Lung (tissue), 12 donors: ENCODE measurements around the gene TLE2. TPM values are rescaled to one million over a fixed set of nuclear protein-coding genes. Genes with fewer than 3 reads are reported as not detected.

Experiments
- ATAC-seq: fragments of 200-7000 bp; cut with Tn5 transposase; one replicate; pipeline ENCODE4 v1.9.1; 2020; ENCODE audit warnings: moderate number of reproducible peaks; ENCODE audit not compliant: insufficient read depth, low FRiP score
- DNase-seq, 3 donors: peaks; one replicate each; pipeline ENCODE4 v3.0.0-alpha.2; 2013 to 2017
- H3K27ac ChIP-seq, 2 donors: one replicate each; pipeline ENCODE4 v1.5.1; 2013; ENCODE audit warnings: mild to moderate bottlenecking in 2 of 2, moderate library complexity in 2 of 2, control low read depth in 1 of 2, inconsistent platforms in 1 of 2, low read depth in 1 of 2, low read length in 1 of 2
- H3K27me3 ChIP-seq, 3 donors: one replicate each; pipeline ENCODE4 v1.5.1; 2013; ENCODE audit warnings: low read length in 2 of 3; ENCODE audit not compliant: control insufficient read depth in 3 of 3, insufficient read depth in 3 of 3
- H3K36me3 ChIP-seq, 4 donors: one replicate each; pipeline ENCODE4 v1.5.1; 2013; ENCODE audit warnings: low read length in 4 of 4, mild to moderate bottlenecking in 1 of 4, moderate library complexity in 1 of 4; ENCODE audit not compliant: control insufficient read depth in 4 of 4, insufficient read depth in 4 of 4
- H3K4me1 ChIP-seq, 5 donors: one replicate each; pipeline ENCODE4 v1.5.1; 2013; ENCODE audit warnings: low read length in 5 of 5, mild to moderate bottlenecking in 2 of 5, moderate library complexity in 1 of 5; ENCODE audit not compliant: control insufficient read depth in 5 of 5, insufficient read depth in 5 of 5
- H3K4me3 ChIP-seq: one replicate; pipeline ENCODE4 v1.5.1; 2013; ENCODE audit warnings: mild to moderate bottlenecking, control low read depth, moderate library complexity
- H3K9ac ChIP-seq, 2 donors: one replicate each; pipeline ENCODE4 v1.5.1; 2013; ENCODE audit warnings: low read length in 2 of 2, control low read depth in 1 of 2; ENCODE audit not compliant: insufficient read depth in 1 of 2
- H3K9me3 ChIP-seq, 4 donors: one replicate each; pipeline ENCODE4 v1.5.1; 2013; ENCODE audit warnings: low read length in 3 of 4, mild to moderate bottlenecking in 1 of 4, moderate library complexity in 1 of 4; ENCODE audit not compliant: control insufficient read depth in 4 of 4, insufficient read depth in 3 of 4
- WGBS, 2 donors: extraction: QIAGEN DNeasy Blood & Tissue Kit; methylation state at CpG; one replicate each; pipeline ENCODE4 v1.1.7; 2013; 5-methylcytosine and 5-hydroxymethylcytosine counted together
- polyA plus RNA-seq, 2 donors: library from polyadenylated mRNA; stranded (reverse); fragments of 200-250 nt; gene quantifications; one replicate each; pipeline ENCODE4 v1.2.1, GENCODE V29; 2013
- total RNA-seq, 2 donors: library from RNA; depleted of rRNA in 1 of 2; stranded (reverse); fragments of >200 nt in 1 of 2; gene quantifications; one replicate each; pipeline ENCODE4 v1.2.1, GENCODE V29; 2014 to 2021
- TF ChIP-seq, protein P1 (sequence below): IDR thresholded peaks from 2 replicates; pipeline ENCODE4 v1.5.1; 2012; ENCODE audit warnings: mild to moderate bottlenecking; ENCODE audit errors: control extremely low read depth, extremely low read depth
- donor health status: control.
- donor health status: control.
- donor health status: Bipolar disorder and iron deficiency.
- donor health status: healthy.
- donor health status: DM: yes; HTN: yes; CAD: no.

The TLE2 gene
- total and polyA plus RNA-seq, 4 donors = 30.8 to 47.1 (median 39.2) TPM

DNA sequence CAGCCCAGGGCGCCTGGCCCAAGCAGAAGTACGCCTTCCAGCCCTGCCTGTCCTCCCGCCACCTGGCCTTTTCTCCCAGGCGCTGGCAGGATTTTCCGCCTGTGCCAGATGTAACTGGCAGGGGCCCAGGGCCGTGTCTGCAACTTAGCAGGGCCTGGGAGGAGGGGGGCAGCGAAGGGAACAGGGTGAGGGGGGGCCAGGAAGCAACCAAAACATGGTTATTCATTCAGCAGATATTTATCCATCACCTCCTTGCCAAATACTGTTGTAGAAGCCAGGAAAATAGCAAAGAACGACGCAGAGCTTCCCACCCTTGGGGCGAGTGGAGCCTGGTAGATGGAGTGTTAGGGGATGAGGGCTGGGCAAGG is 46.1 kb downstream of the TLE2 start:
- Histone ChIP-seq H3K9me3 (no peaks in the 10 kb centered on the region), H3K4me1 (peaks cover 0 to 42% (median 18%) of the 10 kb centered on the region in 5 donors), H3K9ac (no peak overlapping the region), H3K36me3 (no peaks in the 10 kb centered on the region), H3K27me3 (no peaks in the 10 kb centered on the region), H3K4me3 (no peak overlapping the region), H3K27ac (peak overlapping the region; percentile 26 to 92)
- ATAC-seq (peak; percentile 54), DNase-seq (peak; percentile 97 to 98 (median 97))
- TF ChIP-seq, protein P1, sequence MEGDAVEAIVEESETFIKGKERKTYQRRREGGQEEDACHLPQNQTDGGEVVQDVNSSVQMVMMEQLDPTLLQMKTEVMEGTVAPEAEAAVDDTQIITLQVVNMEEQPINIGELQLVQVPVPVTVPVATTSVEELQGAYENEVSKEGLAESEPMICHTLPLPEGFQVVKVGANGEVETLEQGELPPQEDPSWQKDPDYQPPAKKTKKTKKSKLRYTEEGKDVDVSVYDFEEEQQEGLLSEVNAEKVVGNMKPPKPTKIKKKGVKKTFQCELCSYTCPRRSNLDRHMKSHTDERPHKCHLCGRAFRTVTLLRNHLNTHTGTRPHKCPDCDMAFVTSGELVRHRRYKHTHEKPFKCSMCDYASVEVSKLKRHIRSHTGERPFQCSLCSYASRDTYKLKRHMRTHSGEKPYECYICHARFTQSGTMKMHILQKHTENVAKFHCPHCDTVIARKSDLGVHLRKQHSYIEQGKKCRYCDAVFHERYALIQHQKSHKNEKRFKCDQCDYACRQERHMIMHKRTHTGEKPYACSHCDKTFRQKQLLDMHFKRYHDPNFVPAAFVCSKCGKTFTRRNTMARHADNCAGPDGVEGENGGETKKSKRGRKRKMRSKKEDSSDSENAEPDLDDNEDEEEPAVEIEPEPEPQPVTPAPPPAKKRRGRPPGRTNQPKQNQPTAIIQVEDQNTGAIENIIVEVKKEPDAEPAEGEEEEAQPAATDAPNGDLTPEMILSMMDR = no peak
- 6 to 9% methylated on average over 10 of the region's 10 CpGs for WGBS, 2 donors

DNA sequence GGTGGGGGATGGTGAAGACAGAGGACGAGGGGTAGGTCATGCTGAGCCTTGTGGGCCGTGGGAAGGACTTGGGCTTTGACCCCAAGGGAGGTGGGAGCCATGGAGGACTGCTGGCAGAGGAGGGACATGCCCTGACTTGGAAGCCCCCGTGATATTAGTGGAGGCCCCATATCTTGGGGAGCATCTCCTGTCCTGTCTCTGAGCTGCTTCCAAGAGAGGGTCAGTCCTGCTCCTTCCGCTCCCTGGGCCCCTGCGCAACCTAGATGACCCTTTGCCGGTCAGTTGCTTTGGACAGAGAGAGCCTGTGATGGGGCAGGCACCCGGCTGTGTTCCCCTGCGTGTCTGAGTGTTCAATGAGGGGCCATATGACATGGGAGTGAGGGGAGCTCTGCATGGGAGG is 46.5 kb downstream of the TLE2 start:
- ATAC-seq = no peak
- TF ChIP-seq, protein P1 = no peak
- Histone ChIP-seq H3K4me3 (no peak overlapping the region), H3K9ac (no peak overlapping the region), H3K36me3 (no peaks in the 10 kb centered on the region), H3K4me1 (peaks cover 0 to 42% (median 18%) of the 10 kb centered on the region in 5 donors), H3K9me3 (no peaks in the 10 kb centered on the region), H3K27ac (peak overlapping the region; percentile 13 to 83), H3K27me3 (no peaks in the 10 kb centered on the region)
- WGBS, 2 donors = 35 to 57% methylated on average over 8 of the region's 8 CpGs
- DNase-seq = no peak

DNA sequence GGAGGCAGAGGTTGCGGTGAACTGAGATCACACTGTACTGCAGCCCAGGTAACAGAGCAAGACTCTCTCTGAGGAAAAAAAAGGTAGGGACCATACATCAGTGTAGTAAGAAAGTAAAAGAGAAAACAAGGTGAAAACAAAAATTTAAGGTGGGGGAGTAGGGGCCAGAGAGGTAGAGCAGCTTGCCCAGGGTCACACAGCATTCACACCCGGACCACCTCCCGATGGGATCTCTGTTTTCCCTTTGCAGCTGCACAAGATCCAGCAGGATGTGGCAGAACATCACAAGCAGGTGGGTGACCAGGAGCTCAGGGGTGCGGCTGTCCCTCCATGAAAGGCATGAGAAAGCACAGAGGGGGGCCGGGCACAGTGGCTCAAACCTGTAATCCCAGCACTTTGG is 47.2 kb downstream of the TLE2 start:
- no peak overlapping the region for H3K4me3 ChIP-seq
- 84 to 94% methylated on average over 5 of the region's 5 CpGs for WGBS, 2 donors
- no peak for DNase-seq
- peaks cover 0 to 40% (median 15%) of the 10 kb centered on the region in 5 donors for H3K4me1 ChIP-seq
- no peak overlapping the region for H3K9ac ChIP-seq
- TF ChIP-seq, protein P1 = no peak
- H3K27ac ChIP-seq = peak overlapping the region in 1 of 2 donors; percentile 64
- H3K9me3 ChIP-seq = no peaks in the 10 kb centered on the region
- ATAC-seq = no peak
- no peaks in the 10 kb centered on the region for H3K27me3 ChIP-seq
- no peaks in the 10 kb centered on the region for H3K36me3 ChIP-seq

DNA sequence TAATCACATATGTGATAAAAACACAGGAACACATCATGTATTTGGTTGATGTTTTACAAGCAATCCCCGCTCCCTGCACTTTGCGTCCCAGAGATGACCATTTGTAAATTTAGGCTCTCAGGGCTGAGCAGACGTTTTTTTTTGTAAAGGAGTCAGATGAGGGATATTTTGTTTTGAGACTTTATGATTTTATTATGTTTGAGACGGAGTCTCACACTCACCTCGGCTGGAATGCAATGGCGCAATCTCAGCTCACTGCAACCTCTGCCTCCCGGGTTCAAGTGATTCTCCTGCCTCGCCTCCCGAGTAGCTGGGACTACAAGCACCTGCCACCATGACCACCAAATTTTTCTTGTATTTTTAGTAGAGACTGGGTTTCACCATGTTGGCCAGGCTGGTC is 50.3 kb downstream of the TLE2 start:
- TF ChIP-seq, protein P1 = no peak
- no peak overlapping the region for H3K9ac ChIP-seq
- H3K4me1 ChIP-seq = peaks cover 0 to 39% (median 15%) of the 10 kb centered on the region in 5 donors
- DNase-seq (peak in 1 of 3 donors; percentile 31), ATAC-seq (no peak)
- no peaks in the 10 kb centered on the region for H3K27me3 ChIP-seq
- H3K27ac ChIP-seq = no peak overlapping the region
- no peaks in the 10 kb centered on the region for H3K9me3 ChIP-seq
- 62 to 81% methylated on average over 9 of the region's 9 CpGs for WGBS, 2 donors
- no peaks in the 10 kb centered on the region for H3K36me3 ChIP-seq
- no peak overlapping the region for H3K4me3 ChIP-seq
